Measurements from ENCODE around the gene SELENON.

GRCh38 chr1:25755475-25756125 lies 44.4 kb upstream of the SELENON start:
- no peak for TF ChIP-seq EP300 (IDR thresholded peaks at IDR 0.05)
- TF ChIP-seq, protein P1, sequence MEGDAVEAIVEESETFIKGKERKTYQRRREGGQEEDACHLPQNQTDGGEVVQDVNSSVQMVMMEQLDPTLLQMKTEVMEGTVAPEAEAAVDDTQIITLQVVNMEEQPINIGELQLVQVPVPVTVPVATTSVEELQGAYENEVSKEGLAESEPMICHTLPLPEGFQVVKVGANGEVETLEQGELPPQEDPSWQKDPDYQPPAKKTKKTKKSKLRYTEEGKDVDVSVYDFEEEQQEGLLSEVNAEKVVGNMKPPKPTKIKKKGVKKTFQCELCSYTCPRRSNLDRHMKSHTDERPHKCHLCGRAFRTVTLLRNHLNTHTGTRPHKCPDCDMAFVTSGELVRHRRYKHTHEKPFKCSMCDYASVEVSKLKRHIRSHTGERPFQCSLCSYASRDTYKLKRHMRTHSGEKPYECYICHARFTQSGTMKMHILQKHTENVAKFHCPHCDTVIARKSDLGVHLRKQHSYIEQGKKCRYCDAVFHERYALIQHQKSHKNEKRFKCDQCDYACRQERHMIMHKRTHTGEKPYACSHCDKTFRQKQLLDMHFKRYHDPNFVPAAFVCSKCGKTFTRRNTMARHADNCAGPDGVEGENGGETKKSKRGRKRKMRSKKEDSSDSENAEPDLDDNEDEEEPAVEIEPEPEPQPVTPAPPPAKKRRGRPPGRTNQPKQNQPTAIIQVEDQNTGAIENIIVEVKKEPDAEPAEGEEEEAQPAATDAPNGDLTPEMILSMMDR (IDR thresholded peaks at IDR 0.05): no peak
